CD4-positive, alpha-beta T cell (primary cell): ENCODE measurements around the gene POTEF. TPM values are rescaled to one million over a fixed set of nuclear protein-coding genes. Genes with fewer than 3 reads are reported as not detected.
"Not testable (repeated sequence)": the region's sequence is repeated elsewhere in the genome, so short reads cannot be mapped to it uniquely, and the experiment has no call there.

Experiments used
- ATAC-seq: fragments of 200-7000 bp; cut with Tn5 transposase; one replicate; pipeline ENCODE4 v1.10.0; 2022; ENCODE audit warnings: mild to moderate bottlenecking; ENCODE audit not compliant: poor library complexity
- CTCF ChIA-PET: fragments of 350-600 bp; sonication (Branson Sonifier 250); formaldehyde crosslinking; loops from one replicate; lab custom pipeline; 2021; ENCODE audit warnings: antibody characterized with exemption, inconsistent platforms; lab: Charles Lee
- POLR2A ChIA-PET: fragments of 350-600 bp; sonication (Branson Sonifier 250); formaldehyde crosslinking; loops from one replicate; lab custom pipeline; 2021; ENCODE audit warnings: antibody characterized with exemption, inconsistent platforms; lab: Charles Lee
- DNase-seq, 14 experiments: peaks; one replicate each; pipeline ENCODE4 v3.0.0-alpha.2; 2013 to 2020; ENCODE audit warnings: mixed read lengths in 2 of 14
- H3K27ac ChIP-seq, 2 donors: one replicate each; pipeline versions ENCODE4 v1.5.1 to v1.7.0; 2013; ENCODE audit warnings: low read length in 2 of 2, low read depth in 1 of 2, mild to moderate bottlenecking in 1 of 2
- H3K27me3 ChIP-seq, 2 experiments: 1 replicate in 1 of 2; 2 replicates in 1 of 2; pipeline versions ENCODE4 v1.6.1 to v1.7.0; 2013; ENCODE audit warnings: low read length in 2 of 2, control low read depth in 1 of 2, mild to moderate bottlenecking in 1 of 2, moderate library complexity in 1 of 2; ENCODE audit not compliant: insufficient read depth in 2 of 2, control insufficient read depth in 1 of 2
- H3K36me3 ChIP-seq: one replicate; pipeline ENCODE4 v1.6.1; 2013; ENCODE audit warnings: low read length, control low read depth; ENCODE audit not compliant: insufficient read depth
- H3K4me1 ChIP-seq: one replicate; pipeline ENCODE4 v1.6.1; 2013; ENCODE audit warnings: low read length, control low read depth; ENCODE audit not compliant: insufficient read depth
- H3K4me3 ChIP-seq: one replicate; pipeline ENCODE4 v1.5.1; 2013; ENCODE audit warnings: mild to moderate bottlenecking, low read length, moderate library complexity
- H3K9me3 ChIP-seq, 2 experiments: 1 replicate in 1 of 2; 2 replicates in 1 of 2; pipeline versions ENCODE4 v1.6.1 to v1.7.0; 2013; ENCODE audit warnings: low read length in 2 of 2, mild to moderate bottlenecking in 2 of 2, control low read depth in 1 of 2, moderate library complexity in 1 of 2; ENCODE audit not compliant: control insufficient read depth in 1 of 2, insufficient read depth in 1 of 2
- H3K27ac Mint-ChIP-seq: one replicate; pipeline ENCODE4 v1.8.0; 2020; ENCODE audit warnings: mixed read lengths
- H3K27me3 Mint-ChIP-seq: one replicate; pipeline ENCODE4 v1.8.0; 2021; ENCODE audit warnings: mixed read lengths
- H3K36me3 Mint-ChIP-seq: one replicate; pipeline ENCODE4 v1.8.0; 2021; ENCODE audit warnings: low read depth, mixed read lengths
- H3K4me1 Mint-ChIP-seq: one replicate; pipeline ENCODE4 v1.8.0; 2021; ENCODE audit warnings: low read depth, mixed read lengths
- H3K4me3 Mint-ChIP-seq: one replicate; pipeline ENCODE4 v1.8.0; 2020; ENCODE audit warnings: mild to moderate bottlenecking, mixed read lengths
- H3K9me3 Mint-ChIP-seq: one replicate; pipeline ENCODE4 v1.8.0; 2020; ENCODE audit warnings: mixed read lengths
- intact Hi-C, 2 experiments: fragments of 100-400 bp; cut with DNase I in 1 of 2; cut with micrococcal nuclease in 1 of 2; formaldehyde crosslinking; loops; one replicate each; pipeline versions ENCODE4 v1.15.1 to v1.9.0; 2023 to 2025; cut with DNase I, micrococcal nuclease
- total RNA-seq, 174 experiments: library from RNA in 2 of 174; stranded (reverse) in 2 of 174; gene quantifications; one replicate each; pipeline ENCODE4 v1.2.3 and lab custom pipeline; 2021 to 2026

The POTEF gene
- total RNA-seq, 2 experiments from 2014 or later: not detected

DNA sequence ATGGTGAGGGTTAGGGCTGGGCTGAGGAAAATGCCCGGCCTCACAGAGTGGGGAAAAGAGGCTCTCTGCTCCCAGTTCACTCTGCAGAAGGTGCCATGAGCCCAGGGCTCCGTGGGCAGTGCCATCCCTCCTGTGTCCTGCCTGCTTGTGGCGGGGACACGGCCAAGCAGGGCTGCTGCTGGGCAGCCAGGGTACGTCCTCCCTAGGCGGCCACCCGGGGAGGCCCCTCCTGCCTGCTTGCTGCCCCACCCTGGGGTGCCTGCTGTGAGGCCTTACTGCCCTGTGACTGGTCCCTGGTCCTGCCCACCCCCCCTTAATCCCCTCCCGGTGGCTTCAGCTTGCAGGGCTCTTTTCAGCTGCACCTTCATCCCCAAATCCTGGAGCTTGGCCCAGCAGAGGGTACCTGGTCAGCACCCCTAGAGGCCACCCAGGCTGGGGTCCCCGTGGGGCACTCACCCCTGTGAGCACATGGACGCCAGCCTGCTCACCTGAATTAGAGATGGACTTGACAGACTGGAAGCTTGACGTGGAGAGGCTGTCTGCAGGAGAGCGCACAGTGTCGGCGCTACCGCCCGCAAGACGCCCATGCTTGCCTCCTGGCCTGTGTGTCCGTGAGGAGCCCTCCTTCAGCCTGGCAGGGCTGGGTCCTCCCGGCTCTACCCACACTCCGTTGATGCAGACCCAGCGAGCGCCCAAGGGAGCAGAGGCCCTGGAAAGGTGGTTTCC is 12.8 kb upstream of the POTEF start:
- H3K36me3 ChIP-seq, DNase-seq, H3K9me3 Mint-ChIP-seq, ATAC-seq, intact Hi-C loops, H3K4me1 ChIP-seq, H3K36me3 Mint-ChIP-seq, H3K4me3 ChIP-seq, H3K9me3 ChIP-seq, H3K27ac Mint-ChIP-seq, POLR2A ChIA-PET, H3K4me1 Mint-ChIP-seq, H3K4me3 Mint-ChIP-seq, CTCF ChIA-PET, H3K27ac ChIP-seq, H3K27me3 ChIP-seq: not testable (repeated sequence)
- peaks cover 14% of the 10 kb centered on the region for H3K27me3 Mint-ChIP-seq

DNA sequence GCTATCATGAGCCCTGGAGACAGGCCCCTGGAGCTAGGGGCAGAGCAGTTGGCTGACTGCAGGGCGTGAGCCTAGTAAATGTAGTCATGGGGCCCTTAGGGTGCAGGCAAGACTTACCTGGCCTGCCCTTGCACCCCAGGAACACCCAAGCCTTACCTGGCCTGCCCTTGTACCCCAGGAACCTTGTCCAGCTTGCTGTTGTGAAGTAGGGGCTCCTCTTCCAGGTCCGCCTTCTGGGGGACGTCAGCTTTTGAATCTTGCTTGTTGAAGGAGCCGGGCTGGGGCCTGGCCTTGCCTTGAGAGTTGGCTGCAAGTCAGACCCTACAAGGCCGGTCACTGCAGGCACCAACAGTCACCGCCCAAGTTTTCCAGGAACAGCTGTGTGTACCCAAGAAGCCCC is 12.0 kb upstream of the POTEF start:
- H3K27ac ChIP-seq, H3K4me3 Mint-ChIP-seq, H3K9me3 Mint-ChIP-seq, H3K36me3 Mint-ChIP-seq, H3K4me3 ChIP-seq, H3K27ac Mint-ChIP-seq, intact Hi-C loops, H3K4me1 ChIP-seq, ATAC-seq, H3K4me1 Mint-ChIP-seq, POLR2A ChIA-PET, DNase-seq, H3K36me3 ChIP-seq, H3K27me3 Mint-ChIP-seq, H3K27me3 ChIP-seq, H3K9me3 ChIP-seq, CTCF ChIA-PET: not testable (repeated sequence)

DNA sequence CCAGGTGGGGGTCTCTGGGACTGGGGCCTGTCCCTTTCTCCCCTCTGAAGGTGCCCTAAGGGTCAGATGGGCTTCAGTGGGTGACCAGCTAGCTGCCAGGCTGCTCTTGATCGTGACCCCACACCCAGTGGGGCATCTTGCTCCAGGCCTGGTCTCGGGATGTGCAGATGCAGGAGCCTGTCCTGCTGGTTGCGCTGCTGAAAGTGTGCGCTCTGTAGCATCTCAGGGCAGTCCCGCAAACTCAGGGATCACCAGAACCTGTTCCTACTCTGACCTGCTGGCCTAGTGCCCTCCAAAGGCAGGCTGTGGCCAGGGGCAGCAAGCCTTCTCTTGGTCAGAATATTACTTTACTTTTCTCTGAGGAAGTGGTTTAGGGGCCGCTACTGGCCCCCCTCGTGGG is 11.5 kb upstream of the POTEF start:
- H3K27me3 Mint-ChIP-seq, H3K27me3 ChIP-seq, H3K4me3 ChIP-seq, H3K27ac ChIP-seq, H3K4me1 ChIP-seq, H3K27ac Mint-ChIP-seq, ATAC-seq, H3K4me3 Mint-ChIP-seq, POLR2A ChIA-PET, DNase-seq, intact Hi-C loops, CTCF ChIA-PET, H3K4me1 Mint-ChIP-seq, H3K9me3 ChIP-seq, H3K36me3 Mint-ChIP-seq, H3K36me3 ChIP-seq, H3K9me3 Mint-ChIP-seq: not testable (repeated sequence)

DNA sequence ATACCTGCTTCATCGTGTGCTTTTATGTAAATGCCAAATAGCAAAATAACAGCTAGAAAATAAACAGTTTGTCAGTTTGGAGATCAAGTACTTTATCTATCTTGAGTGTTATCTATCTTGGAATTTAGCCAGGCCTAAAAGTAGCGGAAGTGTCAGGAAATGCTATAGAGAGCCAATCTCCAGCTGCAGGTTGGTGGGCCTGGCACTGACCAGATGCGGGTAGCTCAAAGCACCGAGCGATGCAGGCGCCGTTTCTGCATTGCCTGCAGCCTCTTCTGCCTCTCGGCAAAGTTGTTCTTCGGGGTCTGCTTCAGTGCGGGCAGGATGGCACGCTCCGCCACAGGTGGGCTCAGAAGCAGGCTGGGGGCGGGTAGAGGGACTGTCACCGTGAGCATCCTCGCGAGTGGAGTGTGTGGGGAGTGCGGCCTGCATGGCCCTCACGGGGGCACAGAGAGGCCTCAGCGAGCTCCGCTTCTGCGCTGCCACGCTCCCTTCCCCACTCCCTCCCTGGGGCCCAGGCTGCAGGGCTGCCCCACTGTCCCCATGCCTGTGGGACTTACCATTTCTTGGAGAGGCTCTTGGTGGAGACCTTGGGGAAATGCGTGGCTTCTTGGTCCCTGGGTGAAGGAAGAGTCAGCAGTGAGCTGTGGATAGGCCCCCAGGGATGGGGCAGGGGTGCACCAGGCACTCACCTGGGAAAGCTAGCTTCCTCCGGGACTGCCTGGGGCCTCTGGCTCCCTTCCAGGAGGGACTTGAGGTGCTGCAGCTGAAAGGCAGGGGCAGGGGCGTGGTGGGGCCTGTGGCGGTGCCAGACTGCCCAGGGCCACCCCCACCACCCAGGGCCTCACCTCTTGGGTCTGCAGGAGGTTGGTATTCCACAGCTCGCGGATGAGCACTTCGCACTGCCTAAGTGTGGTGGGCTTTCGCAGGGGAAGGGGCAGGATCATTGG is 10.6 kb upstream of the POTEF start:
- H3K9me3 ChIP-seq, H3K4me1 ChIP-seq, H3K9me3 Mint-ChIP-seq, H3K4me3 Mint-ChIP-seq, H3K4me3 ChIP-seq, DNase-seq, H3K36me3 ChIP-seq, H3K27ac ChIP-seq, H3K27me3 Mint-ChIP-seq, H3K4me1 Mint-ChIP-seq, CTCF ChIA-PET, H3K36me3 Mint-ChIP-seq, ATAC-seq, H3K27me3 ChIP-seq, POLR2A ChIA-PET, intact Hi-C loops, H3K27ac Mint-ChIP-seq: not testable (repeated sequence)

DNA sequence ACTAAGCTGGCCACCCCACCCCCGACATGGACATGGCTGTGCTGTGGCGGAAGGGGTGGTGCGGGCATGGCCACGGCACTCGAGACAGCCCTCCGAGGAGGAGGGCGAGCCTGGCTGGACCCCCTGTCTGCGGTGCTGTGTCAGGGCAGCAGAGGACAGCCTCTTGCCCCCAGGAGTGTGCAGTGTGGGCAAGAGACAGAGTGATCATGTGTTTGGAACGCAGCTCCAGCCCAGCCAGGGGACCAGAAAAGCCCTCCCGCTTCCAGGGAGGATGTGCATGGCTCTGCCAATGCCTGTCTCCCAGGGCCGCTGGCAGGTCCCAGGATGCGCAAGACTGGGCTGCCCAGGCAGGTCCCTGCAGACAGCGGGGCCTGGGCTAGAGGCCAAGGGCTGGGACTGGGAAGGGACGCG is 9.8 kb upstream of the POTEF start:
- H3K36me3 ChIP-seq, H3K4me3 Mint-ChIP-seq, H3K36me3 Mint-ChIP-seq, POLR2A ChIA-PET, H3K4me1 ChIP-seq, H3K9me3 ChIP-seq, H3K27me3 Mint-ChIP-seq, H3K27me3 ChIP-seq, DNase-seq, H3K27ac ChIP-seq, H3K9me3 Mint-ChIP-seq, H3K27ac Mint-ChIP-seq, intact Hi-C loops, H3K4me3 ChIP-seq, ATAC-seq, H3K4me1 Mint-ChIP-seq, CTCF ChIA-PET: not testable (repeated sequence)

DNA sequence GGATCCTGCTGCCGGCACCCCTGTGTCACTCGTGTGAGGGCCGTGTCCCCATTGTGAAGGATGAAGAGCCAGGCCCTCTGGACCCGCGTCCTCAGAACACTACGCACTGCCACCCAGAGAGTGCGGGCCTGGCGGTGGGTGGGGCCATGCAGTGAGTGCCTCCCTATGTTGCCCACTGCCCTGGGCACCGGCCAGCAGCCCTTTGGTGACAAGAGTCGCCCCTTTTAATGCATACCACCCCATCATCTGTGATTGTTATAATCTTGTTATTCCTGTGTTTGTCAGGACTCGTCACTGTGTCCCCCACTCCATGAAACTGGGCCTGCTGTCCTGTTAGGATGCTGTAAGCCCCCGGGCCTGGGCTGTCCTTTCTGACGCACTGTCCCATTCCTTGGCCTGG is 9.3 kb upstream of the POTEF start:
- H3K36me3 ChIP-seq, H3K36me3 Mint-ChIP-seq, DNase-seq, H3K4me3 Mint-ChIP-seq, H3K27ac ChIP-seq, intact Hi-C loops, POLR2A ChIA-PET, CTCF ChIA-PET, H3K4me3 ChIP-seq, ATAC-seq, H3K4me1 ChIP-seq, H3K27me3 Mint-ChIP-seq, H3K9me3 ChIP-seq, H3K27ac Mint-ChIP-seq, H3K27me3 ChIP-seq, H3K4me1 Mint-ChIP-seq, H3K9me3 Mint-ChIP-seq: not testable (repeated sequence)

DNA sequence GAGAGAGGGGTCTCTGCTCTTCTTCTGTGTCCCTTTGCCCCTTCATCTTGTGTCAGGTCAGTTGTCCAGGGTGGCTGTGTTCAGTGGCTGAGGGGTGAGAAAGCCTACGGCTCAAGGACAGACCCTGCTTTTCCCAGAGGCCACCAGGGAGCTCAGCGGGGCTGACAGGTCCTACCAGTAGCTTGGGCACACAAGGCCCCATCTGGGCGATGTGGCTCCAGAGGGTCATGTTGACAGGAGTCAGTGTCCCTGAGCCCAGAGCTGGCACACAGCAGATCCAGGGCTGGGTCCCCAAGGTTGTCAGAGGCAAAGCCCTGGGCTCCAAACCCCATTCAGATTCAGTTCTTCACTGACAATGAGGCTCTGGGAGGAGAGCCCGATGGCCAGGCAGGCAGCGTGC is 8.1 kb upstream of the POTEF start:
- CTCF ChIA-PET, intact Hi-C loops, POLR2A ChIA-PET: not testable (repeated sequence)

More for the DNA sequence above, 8.1 kb upstream of the POTEF start:
- not testable (repeated sequence) for H3K27ac Mint-ChIP-seq, ATAC-seq, H3K27me3 Mint-ChIP-seq, H3K4me3 Mint-ChIP-seq, DNase-seq, H3K4me1 ChIP-seq, H3K27ac ChIP-seq, H3K27me3 ChIP-seq, H3K4me1 Mint-ChIP-seq, H3K4me3 ChIP-seq, H3K36me3 Mint-ChIP-seq, H3K36me3 ChIP-seq, H3K9me3 ChIP-seq, H3K9me3 Mint-ChIP-seq
